ENCODE measurements around the gene CHST14.

The CHST14 gene

GRCh38 chr15:40470423-40471104 lies at the start of gene CHST14:
Gene CHST14 (plus strand): TSS chr15:40470984. CDS start chr15:40471214, 230 bp downstream.
- DNase-seq: peak; percentile 45

GRCh38 chr15:40421246-40422157 lies 49.3 kb upstream of the CHST14 start:
- peak; percentile 72 for DNase-seq

- no peak for DNase-seq
Measured at GRCh38 chr15:40424483-40425115, 46.2 kb upstream of the CHST14 start.

GRCh38 chr15:40425681-40426080 lies 45.1 kb upstream of the CHST14 start:
- no peak for DNase-seq

GRCh38 chr15:40427188-40427587 lies 43.6 kb upstream of the CHST14 start:
- no peak for DNase-seq

- no peak for DNase-seq
Measured at GRCh38 chr15:40428185-40428584, 42.6 kb upstream of the CHST14 start.

GRCh38 chr15:40429068-40429710 lies 41.6 kb upstream of the CHST14 start:
- no peak for DNase-seq

GRCh38 chr15:40430271-40430805 lies 40.4 kb upstream of the CHST14 start:
- no peak for DNase-seq

- DNase-seq: no peak
Measured at GRCh38 chr15:40435023-40435709, 35.6 kb upstream of the CHST14 start.

- DNase-seq: no peak
Measured at GRCh38 chr15:40435710-40436089, 35.1 kb upstream of the CHST14 start.

GRCh38 chr15:40436116-40436891 lies 34.5 kb upstream of the CHST14 start:
- no peak for DNase-seq

GRCh38 chr15:40436892-40437751 lies 33.7 kb upstream of the CHST14 start:
- no peak for DNase-seq

GRCh38 chr15:40437752-40438687 lies 32.8 kb upstream of the CHST14 start:
- DNase-seq: no peak

- DNase-seq: no peak
Measured at GRCh38 chr15:40438712-40439111, 32.1 kb upstream of the CHST14 start.

- no peak for DNase-seq
Measured at GRCh38 chr15:40439461-40439959, 31.3 kb upstream of the CHST14 start.

- no peak for DNase-seq
Measured at GRCh38 chr15:40439960-40440742, 30.6 kb upstream of the CHST14 start.

GRCh38 chr15:40440743-40441564 lies 29.8 kb upstream of the CHST14 start, which contains the start of gene BAHD1:
Gene BAHD1 (plus strand): TSS chr15:40440953. CDS start chr15:40458465, 17,512 bp downstream.
- DNase-seq: peak; percentile 92
